ENCODE results near the gene PDS5B.
"Not testable (repeated sequence)": the region's sequence is repeated elsewhere in the genome, so short reads cannot be mapped to it uniquely, and the experiment has no call there.

PDS5B gene

DNA sequence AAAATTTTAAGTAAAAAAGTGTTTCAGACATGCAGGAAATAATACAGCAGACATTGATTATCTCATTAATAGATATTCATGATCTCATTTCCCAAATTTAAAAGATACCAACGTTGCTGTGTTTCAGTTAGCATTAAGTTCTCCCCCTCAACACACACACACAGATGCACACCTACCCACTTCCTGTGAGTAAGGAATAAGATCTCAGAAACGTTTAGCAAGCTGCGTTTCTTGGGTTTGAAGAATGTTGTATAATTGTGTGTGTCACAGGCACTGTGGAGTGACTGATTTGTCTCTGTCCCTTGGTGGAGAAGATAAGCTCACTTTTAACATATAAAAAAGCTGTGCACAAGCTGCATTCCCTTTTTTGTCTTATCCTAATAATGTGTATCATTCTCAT, 196.8 kb downstream of the PDS5B start:
- peak in 2 of 56 donors; percentile 3 to 11 for DNase-seq

DNA sequence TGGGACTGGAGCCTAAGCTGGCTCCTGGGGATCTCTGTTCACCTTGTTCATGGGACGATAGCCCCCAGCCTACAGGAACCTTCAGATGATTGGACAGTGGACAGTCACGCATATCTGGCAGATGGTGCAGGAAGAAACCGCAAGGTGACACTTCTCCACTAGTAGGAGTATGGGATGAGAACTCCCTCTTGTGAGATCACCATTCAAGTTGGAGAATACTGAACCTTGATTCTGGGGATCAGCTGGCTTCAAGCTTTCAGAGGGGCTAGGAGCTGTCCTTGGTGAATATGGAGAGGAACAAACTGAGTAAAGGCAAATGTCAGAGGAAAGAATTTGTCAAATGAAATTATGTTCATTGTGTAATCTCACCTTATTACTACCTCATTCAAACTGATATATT, 204.5 kb downstream of the PDS5B start:
- DNase-seq, result no peak

DNA sequence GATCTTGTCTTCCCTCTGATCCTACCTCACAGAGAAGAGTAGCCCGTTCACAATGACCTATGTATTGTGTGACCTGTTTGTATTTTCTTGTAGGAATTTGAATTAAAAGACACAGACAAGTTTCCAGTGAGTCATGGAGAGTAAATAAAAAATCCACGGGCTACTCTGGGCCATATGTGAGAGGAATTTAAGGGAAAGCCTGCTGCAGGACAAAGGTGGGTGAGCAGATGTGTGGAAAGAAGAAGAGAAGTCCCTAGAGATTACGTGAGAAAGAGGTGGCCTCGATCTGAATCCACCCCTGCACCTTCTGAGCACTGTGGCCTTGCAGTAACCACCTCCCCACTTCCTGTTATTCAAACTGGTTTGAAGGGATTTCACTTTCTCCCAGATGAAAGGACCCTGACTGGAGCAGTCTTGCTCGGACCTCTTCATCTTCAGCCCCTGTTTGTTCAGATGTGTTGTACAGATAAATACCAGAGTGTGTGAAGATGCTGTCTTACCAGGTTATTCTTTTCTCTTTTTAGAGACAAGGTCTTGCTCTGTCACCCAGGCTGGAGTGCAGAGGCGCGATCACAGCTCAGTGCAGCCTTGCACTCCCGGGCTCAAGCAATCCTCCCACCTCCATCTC, 205.4 kb downstream of the PDS5B start:
- DNase-seq, result no peak

DNA sequence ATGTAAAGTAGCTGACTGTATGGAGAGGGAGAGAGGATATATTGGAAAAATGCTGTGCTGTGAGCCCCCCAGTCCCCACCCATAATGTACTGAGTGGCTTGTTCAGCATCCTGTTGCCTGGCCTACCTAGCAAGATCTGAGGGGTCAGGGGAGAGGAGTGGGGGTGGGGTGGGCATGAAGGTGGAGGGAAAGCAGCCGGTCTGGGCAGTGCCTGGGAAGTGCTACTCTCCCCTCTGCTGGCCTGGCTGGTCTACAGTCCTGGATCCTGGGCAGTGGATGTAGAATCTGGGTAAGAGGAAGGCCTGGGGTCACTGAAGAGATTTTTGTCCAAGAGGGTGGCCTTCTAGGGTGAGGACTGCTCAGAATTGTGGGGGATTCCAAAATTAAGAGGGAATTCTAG, 210.5 kb downstream of the PDS5B start:
- no peak for DNase-seq

DNA sequence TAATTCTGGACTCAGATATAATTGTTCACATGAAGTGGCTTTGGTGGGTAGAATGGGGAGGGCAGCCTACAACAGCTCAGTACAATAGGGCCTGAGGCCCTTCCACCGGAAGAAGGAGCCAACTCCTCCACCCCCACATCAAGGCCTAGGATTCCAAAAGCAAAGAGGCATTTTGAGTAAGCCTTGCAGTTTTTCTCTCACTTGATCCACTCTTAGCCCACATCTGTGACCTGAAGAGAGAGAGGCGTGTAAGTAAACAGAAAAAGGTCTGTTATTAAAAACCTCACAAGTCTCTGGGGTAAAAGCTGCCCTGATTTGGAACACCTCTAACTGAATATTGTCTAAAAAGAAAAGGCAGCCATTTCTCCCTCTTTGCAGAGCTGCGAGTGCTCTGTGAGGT, 215.9 kb downstream of the PDS5B start:
- DNase-seq, result no peak

DNA sequence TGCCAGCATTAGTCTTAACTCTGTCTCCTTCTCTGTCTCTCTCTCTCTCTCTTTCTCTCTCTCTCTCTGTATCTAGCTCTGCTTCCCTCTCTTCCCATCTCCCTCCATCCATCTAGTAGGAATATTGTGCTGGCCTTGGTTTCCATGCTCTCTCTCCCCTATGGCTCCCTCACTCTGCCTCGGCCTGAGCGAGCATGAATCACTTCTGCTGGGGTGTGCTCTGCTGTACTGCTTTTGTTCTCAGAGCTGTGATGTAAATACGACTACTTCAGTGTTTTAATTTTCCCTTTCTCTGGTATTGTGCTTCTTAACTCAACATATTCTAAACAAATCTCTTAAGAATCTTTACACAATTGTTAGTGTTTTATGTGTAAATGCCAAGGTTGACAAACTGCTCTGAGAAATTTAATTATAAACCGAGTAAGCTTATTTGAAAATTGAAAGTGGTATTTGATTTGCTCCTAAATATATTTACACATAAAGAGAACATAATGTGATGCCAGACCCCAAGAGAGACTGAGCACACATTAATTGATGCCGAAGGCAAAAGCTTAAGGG, 218.5 kb downstream of the PDS5B start:
- no peak for DNase-seq

DNA sequence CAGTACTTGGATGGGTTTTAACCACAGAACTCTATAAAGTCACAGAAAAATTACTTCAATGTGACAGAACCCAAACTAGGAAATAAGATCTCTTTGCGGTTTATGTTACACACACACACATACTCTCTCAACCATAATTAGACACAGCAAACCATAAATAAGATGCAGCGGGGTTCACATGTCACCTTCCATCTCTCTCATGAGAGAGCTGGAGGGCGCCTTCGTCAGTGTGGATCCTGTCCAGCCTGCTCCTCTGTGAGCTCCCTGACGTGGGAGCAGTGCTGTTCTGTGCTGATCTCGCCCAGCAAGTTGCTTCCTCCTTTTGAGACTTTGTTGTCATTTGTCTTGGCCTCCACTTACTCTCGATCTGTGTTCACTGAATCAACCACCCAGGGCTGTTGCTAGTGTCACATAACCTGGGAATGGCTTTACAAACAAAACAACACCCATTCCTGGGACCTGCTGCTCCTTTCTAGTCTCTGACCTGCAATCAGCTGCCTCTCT, 225.1 kb downstream of the PDS5B start:
- DNase-seq, result no peak

DNA sequence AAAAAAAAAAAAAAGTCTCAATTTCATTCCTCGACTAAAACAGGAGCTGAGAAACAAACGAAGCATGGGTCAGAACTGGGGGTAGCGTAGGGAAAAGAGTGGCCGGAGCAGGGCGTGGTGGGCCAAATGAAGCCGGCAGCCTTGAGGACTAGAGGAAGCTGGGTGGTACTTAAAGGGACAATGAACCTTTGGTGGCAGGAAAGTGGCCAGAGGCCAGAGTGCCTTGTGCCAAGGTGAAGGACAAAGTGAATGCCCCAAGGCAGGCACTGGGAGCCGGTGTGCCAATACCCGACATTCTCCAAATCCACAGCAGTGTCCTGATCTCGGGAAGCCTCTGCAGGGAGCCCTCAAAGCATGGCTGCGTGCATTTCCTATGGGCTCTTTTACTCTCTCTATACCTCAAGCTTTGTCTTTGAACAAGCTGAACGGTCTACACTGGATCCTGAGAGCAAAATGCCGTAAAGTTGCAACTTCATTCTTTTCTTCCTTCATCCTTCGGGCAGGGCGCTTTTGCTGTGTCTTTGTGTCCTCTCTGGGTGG, 235.0 kb downstream of the PDS5B start:
- DNase-seq, result no peak

DNA sequence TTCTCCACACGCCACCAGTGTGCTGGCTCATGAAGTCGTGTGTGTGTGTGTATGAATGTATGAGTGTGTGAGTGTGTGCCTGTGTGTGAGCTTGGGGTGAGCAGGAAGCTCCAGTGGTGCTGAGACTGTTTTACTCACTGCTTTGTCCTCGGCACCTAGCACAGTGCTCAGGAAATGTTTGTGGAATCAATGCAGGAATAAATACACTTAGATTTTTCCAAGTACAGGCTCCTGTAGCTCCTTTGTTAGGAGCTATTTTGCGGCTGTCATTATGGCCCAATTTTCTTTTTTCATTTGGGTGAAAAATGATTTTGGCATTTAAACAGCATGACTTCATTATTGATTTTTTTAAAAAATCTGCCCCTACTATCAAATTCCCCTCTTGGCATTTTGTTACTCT, 236.5 kb downstream of the PDS5B start:
- no peak for DNase-seq

DNA sequence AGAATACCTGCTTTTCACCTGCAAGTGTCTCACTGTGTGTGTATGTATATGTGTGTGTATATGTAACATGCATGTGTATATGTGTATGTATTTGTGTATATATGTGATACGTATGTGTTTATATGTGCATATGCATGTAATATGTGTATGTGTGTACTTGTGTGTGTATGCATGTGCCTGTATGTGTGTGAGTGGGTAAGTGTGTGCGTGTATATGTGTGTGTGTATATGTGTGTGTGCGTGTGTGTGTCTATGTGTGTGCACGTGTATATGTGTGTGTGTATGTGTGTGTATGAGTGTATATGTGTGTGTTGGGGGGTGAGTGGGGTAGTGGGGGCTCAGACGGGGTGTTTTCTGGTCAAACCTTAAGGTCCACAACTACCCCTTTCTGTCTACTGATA, 237.3 kb downstream of the PDS5B start:
- no peak for DNase-seq

DNA sequence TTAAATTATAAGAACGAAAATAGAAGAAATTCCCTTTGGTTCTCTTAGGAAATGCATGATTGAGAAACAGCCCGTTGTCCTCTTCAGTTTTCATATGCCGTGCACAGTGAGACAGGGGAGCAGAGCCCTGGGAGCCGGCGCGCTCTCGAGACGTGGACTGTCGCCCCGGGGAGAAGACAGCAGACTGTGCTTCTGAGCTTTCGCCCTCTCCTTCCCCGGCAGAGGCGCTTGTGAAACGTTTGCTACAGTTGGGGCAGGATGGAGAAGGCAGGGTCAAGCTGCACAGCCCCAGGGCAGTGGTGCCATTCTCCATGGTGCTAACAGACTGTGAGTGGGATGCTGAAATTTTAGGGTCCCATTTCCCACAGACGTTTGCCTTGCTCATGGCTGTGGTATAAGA, 237.8 kb downstream of the PDS5B start:
- DNase-seq, result no peak

DNA sequence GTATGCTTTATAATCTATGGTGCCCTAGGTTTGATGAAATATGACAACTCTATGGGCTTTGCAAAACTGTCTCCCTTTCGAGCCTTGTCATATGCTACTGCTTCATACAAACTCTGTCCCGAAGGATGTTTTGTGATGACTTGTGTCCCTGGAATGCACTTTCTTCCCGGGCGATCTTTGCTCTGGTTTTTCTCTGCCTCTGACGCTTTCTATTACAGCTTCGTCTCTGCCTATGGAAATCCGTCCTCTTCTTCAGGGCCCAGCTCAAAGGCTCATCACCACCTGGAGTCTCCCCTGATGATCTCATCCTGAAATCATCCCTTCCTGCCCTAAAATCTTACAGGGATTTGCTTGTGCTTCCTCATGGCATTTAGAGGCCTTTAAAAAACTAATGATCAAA, 238.4 kb downstream of the PDS5B start:
- DNase-seq, result no peak

DNA sequence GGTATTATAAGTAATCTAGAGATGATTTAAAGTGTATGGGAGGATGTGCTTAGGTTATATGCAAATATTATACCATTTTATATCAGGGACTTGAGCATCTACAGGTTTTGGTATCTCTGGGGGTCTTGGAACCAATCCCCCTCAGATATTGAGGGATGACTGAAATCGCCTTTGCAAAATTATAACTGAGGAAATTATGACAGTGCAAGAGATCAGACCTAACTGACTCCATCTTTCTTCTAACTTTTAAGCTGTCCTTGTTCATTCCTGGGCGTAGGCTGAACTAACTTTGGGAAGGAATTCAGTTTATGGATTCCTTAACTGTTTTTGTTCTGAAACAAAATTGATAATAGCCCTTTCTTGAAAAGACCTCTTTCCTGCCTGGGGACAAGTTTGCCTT, 239.2 kb downstream of the PDS5B start:
- DNase-seq, result no peak

DNA sequence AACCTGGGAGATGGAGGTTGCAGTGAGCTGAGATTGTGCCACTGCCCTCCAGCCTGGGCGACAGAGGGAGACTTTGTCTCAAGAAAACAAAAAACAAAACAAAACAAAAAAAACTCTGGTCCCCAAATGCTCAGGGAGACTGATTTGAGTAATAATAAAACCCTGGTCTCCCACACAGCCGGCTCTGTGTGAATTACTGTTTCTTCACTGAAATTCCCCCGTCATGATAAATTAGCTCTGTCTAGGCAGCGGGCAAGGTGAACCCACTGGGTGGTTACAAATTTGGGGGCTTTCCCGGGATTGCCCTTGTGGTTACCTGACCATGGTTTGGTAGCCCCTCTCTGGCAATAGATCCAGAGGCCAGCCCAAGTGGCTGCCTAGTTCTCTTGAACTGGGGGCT, 240.1 kb downstream of the PDS5B start:
- not testable (repeated sequence) for DNase-seq

All from amygdala (tissue), 56 donors.